Vagina (tissue), 2 donors: ENCODE results near the gene TOGARAM2. TPM values are rescaled to one million over a fixed set of nuclear protein-coding genes. Genes with fewer than 3 reads are reported as not detected.

Experiments
- DNase-seq, 2 donors: peaks; one replicate each; pipeline ENCODE4 v3.0.0-alpha.2; 2017; ENCODE audit errors: extremely low spot score in 2 of 2
- H3K27ac ChIP-seq: fragments of 200-600 bp; sonication (generic); one replicate; pipeline ENCODE4 v1.5.1; 2019
- H3K27me3 ChIP-seq: fragments of 200-600 bp; sonication (generic); one replicate; pipeline ENCODE4 v1.5.1; 2019
- H3K36me3 ChIP-seq, 2 donors: fragments of 200-600 bp; sonication (generic); one replicate each; pipeline ENCODE4 v1.5.1; 2017 to 2019
- H3K4me1 ChIP-seq: fragments of 200-600 bp; sonication (generic); one replicate; pipeline ENCODE4 v1.5.1; 2019
- H3K4me3 ChIP-seq, 2 donors: fragments of 200-600 bp; sonication (generic); 1 replicate in 1 of 2; 2 replicates in 1 of 2; pipeline ENCODE4 v1.5.1; 2016 to 2019
- H3K9me3 ChIP-seq: fragments of 200-600 bp; sonication (generic); one replicate; pipeline ENCODE4 v1.5.1; 2019
- CTCF ChIP-seq, 3 experiments: fragments of 450-650 bp in 2 of 3; fragments of 200-600 bp in 1 of 3; sonication (generic) in 1 of 3; IDR thresholded peaks; one replicate each; pipeline ENCODE4 v1.5.1; 2017 to 2019; ENCODE audit warnings: antibody characterized with exemption in 3 of 3, mild to moderate bottlenecking in 2 of 3, moderate library complexity in 2 of 3
- POLR2A ChIP-seq, 2 donors: fragments of 450-650 bp; IDR thresholded peaks; one replicate each; pipeline ENCODE4 v1.6.1; 2017; ENCODE audit warnings: antibody characterized with exemption in 2 of 2, mild to moderate bottlenecking in 2 of 2, moderate library complexity in 2 of 2
- POLR2AphosphoS5 ChIP-seq, 2 donors: sonication (generic); formaldehyde crosslinking; IDR thresholded peaks; one replicate each; pipeline ENCODE4 v1.9.0; 2017; ENCODE audit warnings: antibody characterized with exemption in 2 of 2, mild to moderate bottlenecking in 2 of 2, low read depth in 1 of 2; ENCODE audit not compliant: insufficient read depth in 1 of 2
- intact Hi-C: fragments of 100-400 bp; cut with DNase I; formaldehyde crosslinking; loops from one replicate; pipeline ENCODE4 v1.15.1; 2023
- total RNA-seq: library from RNA; depleted of rRNA; stranded (reverse); fragments of >200 nt; gene quantifications from one replicate; pipeline ENCODE4 v1.2.3, GENCODE V29; 2016

The TOGARAM2 gene
- total RNA-seq, 1 donor from 2014 or later = under 0.01 TPM

GRCh38 chr2:29041161-29041660 is 60.1 kb downstream of the TOGARAM2 start:
- no peaks in the 10 kb centered on the region for H3K4me1 ChIP-seq
- intact Hi-C loops = no loop called here
- no peaks in the 10 kb centered on the region for H3K36me3 ChIP-seq
- no peaks in the 10 kb centered on the region for H3K27me3 ChIP-seq
- H3K9me3 ChIP-seq = no peaks in the 10 kb centered on the region
- no peak for TF ChIP-seq POLR2AphosphoS5 (IDR thresholded peaks at IDR 0.05; ENCODE audit: insufficient read depth in 1 of 2, low read depth in 1 of 2)
- TF ChIP-seq POLR2A (IDR thresholded peaks at IDR 0.05) = no peak
- no peak for TF ChIP-seq CTCF (IDR thresholded peaks at IDR 0.05)
- H3K4me3 ChIP-seq = no peak overlapping the region
- no peak overlapping the region for H3K27ac ChIP-seq
- DNase-seq = no peak

GRCh38 chr2:29042561-29043075 is 61.5 kb downstream of the TOGARAM2 start:
- Histone ChIP-seq H3K9me3 (no peaks in the 10 kb centered on the region), H3K4me3 (no peak overlapping the region), H3K36me3 (no peaks in the 10 kb centered on the region), H3K27ac (no peak overlapping the region), H3K27me3 (no peaks in the 10 kb centered on the region), H3K4me1 (no peaks in the 10 kb centered on the region)
- TF ChIP-seq POLR2A (IDR thresholded peaks at IDR 0.05) = no peak
- TF ChIP-seq CTCF (IDR thresholded peaks at IDR 0.05) = no peak
- TF ChIP-seq POLR2AphosphoS5 (IDR thresholded peaks at IDR 0.05; ENCODE audit: insufficient read depth in 1 of 2, low read depth in 1 of 2) = no peak
- intact Hi-C loops = no loop called here
- DNase-seq = no peak

- H3K9me3 ChIP-seq = no peaks in the 10 kb centered on the region
- no peaks in the 10 kb centered on the region for H3K36me3 ChIP-seq
- no peak for DNase-seq
- H3K27me3 ChIP-seq = no peaks in the 10 kb centered on the region
- H3K4me3 ChIP-seq = no peak overlapping the region
- TF ChIP-seq POLR2A (IDR thresholded peaks at IDR 0.05) (no peak), POLR2AphosphoS5 (IDR thresholded peaks at IDR 0.05; ENCODE audit: insufficient read depth in 1 of 2, low read depth in 1 of 2) (no peak), CTCF (IDR thresholded peaks at IDR 0.05) (no peak)
- H3K27ac ChIP-seq = no peak overlapping the region
- H3K4me1 ChIP-seq = no peaks in the 10 kb centered on the region
- intact Hi-C loops = no loop called here
Measured at GRCh38 chr2:29044459-29044858, 63.4 kb downstream of the TOGARAM2 start.

GRCh38 chr2:29046321-29046720 is 65.2 kb downstream of the TOGARAM2 start:
- no peak for TF ChIP-seq CTCF (IDR thresholded peaks at IDR 0.05)
- TF ChIP-seq POLR2A (IDR thresholded peaks at IDR 0.05) = no peak
- no peak for TF ChIP-seq POLR2AphosphoS5 (IDR thresholded peaks at IDR 0.05; ENCODE audit: insufficient read depth in 1 of 2, low read depth in 1 of 2)
- no peaks in the 10 kb centered on the region for H3K27me3 ChIP-seq
- H3K9me3 ChIP-seq = no peaks in the 10 kb centered on the region
- H3K36me3 ChIP-seq = no peaks in the 10 kb centered on the region
- no peak for DNase-seq
- intact Hi-C loops = no loop called here
- H3K4me3 ChIP-seq = no peak overlapping the region
- no peak overlapping the region for H3K27ac ChIP-seq
- H3K4me1 ChIP-seq = no peaks in the 10 kb centered on the region

DNA sequence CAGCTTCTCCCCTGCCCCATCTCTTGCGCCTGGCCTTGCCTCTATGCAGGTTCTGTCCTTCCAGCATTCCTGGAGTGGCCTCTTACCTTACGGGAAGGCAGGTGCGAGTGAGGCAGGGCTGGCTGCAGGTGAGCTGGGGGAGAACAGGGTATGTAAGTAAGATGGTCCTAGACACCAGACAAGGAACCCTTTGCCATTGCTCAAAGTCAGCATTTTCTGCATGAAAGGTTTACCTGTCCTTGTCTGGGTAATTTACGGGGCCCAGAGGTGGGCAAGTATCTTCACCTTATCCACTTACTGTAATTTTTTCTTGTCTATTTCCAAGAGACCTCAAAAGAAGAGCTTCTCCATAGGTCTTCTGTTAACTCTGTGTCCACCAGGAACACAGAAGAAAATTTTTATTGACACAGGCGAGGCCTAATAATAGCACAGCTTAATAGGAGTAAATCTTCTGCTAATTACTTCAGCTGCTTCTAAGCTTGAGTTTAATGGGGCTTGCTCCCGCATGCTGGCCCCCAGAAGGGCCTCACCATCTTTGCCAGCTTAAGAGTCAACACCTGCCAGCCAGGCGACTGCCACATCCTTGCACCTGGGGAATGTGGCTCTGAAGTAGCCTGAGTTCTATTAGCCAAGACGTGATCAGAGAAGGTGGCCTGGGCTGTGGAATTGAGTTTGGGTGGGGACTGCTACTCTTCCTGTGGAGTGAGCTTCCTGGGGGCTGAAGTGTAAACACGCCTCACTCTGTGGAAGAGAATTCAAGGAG is 66.2 kb downstream of the TOGARAM2 start:
- no peak for TF ChIP-seq POLR2A (IDR thresholded peaks at IDR 0.05)
- TF ChIP-seq CTCF (IDR thresholded peaks at IDR 0.05) = no peak
- no peak for TF ChIP-seq POLR2AphosphoS5 (IDR thresholded peaks at IDR 0.05; ENCODE audit: insufficient read depth in 1 of 2, low read depth in 1 of 2)
- Histone ChIP-seq H3K4me3 (no peak overlapping the region), H3K27ac (no peak overlapping the region), H3K4me1 (no peaks in the 10 kb centered on the region), H3K9me3 (no peaks in the 10 kb centered on the region), H3K36me3 (no peaks in the 10 kb centered on the region), H3K27me3 (no peaks in the 10 kb centered on the region)
- intact Hi-C loops = no loop called here
- no peak for DNase-seq
